CD4-positive, alpha-beta memory T cell (primary cell): ENCODE results near the gene LPAR3. TPM values are rescaled to one million over a fixed set of nuclear protein-coding genes. Genes with fewer than 3 reads are reported as not detected.

Source experiments
- CTCF ChIA-PET: fragments of 350-600 bp; sonication (Branson Sonifier 250); formaldehyde crosslinking; loops from one replicate; lab custom pipeline; 2021; ENCODE audit warnings: inconsistent platforms; ENCODE audit not compliant: partially characterized antibody; lab: Charles Lee
- POLR2A ChIA-PET: fragments of 350-600 bp; sonication (Branson Sonifier 250); formaldehyde crosslinking; loops from one replicate; lab custom pipeline; 2021; ENCODE audit not compliant: partially characterized antibody; lab: Charles Lee
- DNase-seq, 5 donors: peaks; one replicate each; pipeline versions ENCODE4 v3.0.0 to v3.0.0-alpha.2; 2020 to 2022; ENCODE audit warnings: mixed read lengths in 1 of 5
- H3K27ac ChIP-seq: one replicate; pipeline ENCODE4 v1.7.0; 2013; ENCODE audit warnings: low read depth, low read length
- H3K27me3 ChIP-seq: 2 replicates; pipeline ENCODE4 v1.7.0; 2013; ENCODE audit warnings: mild to moderate bottlenecking, low read length, moderate library complexity; ENCODE audit not compliant: insufficient read depth
- H3K36me3 ChIP-seq: 2 replicates; pipeline ENCODE4 v1.7.0; 2013; ENCODE audit warnings: mild to moderate bottlenecking, low read length, moderate library complexity; ENCODE audit not compliant: insufficient read depth
- H3K4me1 ChIP-seq: 2 replicates; pipeline ENCODE4 v1.7.0; 2013; ENCODE audit warnings: mild to moderate bottlenecking, low read length, moderate library complexity; ENCODE audit not compliant: insufficient read depth
- H3K4me3 ChIP-seq, 2 donors: one replicate each; pipeline ENCODE4 v1.7.0; 2013; ENCODE audit warnings: low read length in 2 of 2, mild to moderate bottlenecking in 1 of 2
- H3K9me3 ChIP-seq, 2 donors: one replicate each; pipeline ENCODE4 v1.7.0; 2013; ENCODE audit warnings: low read length in 2 of 2, control low read depth in 1 of 2; ENCODE audit not compliant: control insufficient read depth in 1 of 2
- H3K27ac Mint-ChIP-seq, 7 donors: one replicate each; pipeline ENCODE4 v1.8.0; 2020 to 2021; ENCODE audit warnings: mixed read lengths in 7 of 7, mild to moderate bottlenecking in 6 of 7, inconsistent platforms in 3 of 7, moderate library complexity in 3 of 7
- H3K27me3 Mint-ChIP-seq, 2 donors: one replicate each; pipeline ENCODE4 v1.8.0; 2020 to 2021; ENCODE audit warnings: mixed read lengths in 2 of 2
- H3K36me3 Mint-ChIP-seq, 2 donors: one replicate each; pipeline ENCODE4 v1.8.0; 2020 to 2021; ENCODE audit warnings: mixed read lengths in 2 of 2, inconsistent platforms in 1 of 2, mild to moderate bottlenecking in 1 of 2
- H3K4me1 Mint-ChIP-seq, 4 donors: one replicate each; pipeline ENCODE4 v1.8.0; 2020 to 2021; ENCODE audit warnings: mixed read lengths in 4 of 4, mild to moderate bottlenecking in 1 of 4
- H3K4me3 Mint-ChIP-seq, 8 donors: one replicate each; pipeline ENCODE4 v1.8.0; 2020 to 2021; ENCODE audit warnings: mixed read lengths in 8 of 8, mild to moderate bottlenecking in 7 of 8, moderate library complexity in 6 of 8, inconsistent platforms in 3 of 8
- H3K9me3 Mint-ChIP-seq, 8 donors: one replicate each; pipeline ENCODE4 v1.8.0; 2020 to 2021; ENCODE audit warnings: mixed read lengths in 8 of 8, mild to moderate bottlenecking in 5 of 8, inconsistent platforms in 3 of 8, moderate library complexity in 1 of 8
- intact Hi-C: fragments of 100-400 bp; cut with micrococcal nuclease; formaldehyde crosslinking; loops from one replicate; pipeline ENCODE4 v1.15.1; 2023
- polyA plus RNA-seq, 2 donors: library from polyadenylated mRNA; unstranded; fragments of 300-500 nt; fragmentation: Illumina TruSeq; gene quantifications; one replicate each; pipeline ENCODE4 v1.2.3, GENCODE V29; 2021
- total RNA-seq, 2 experiments: library from RNA; stranded (reverse); gene quantifications; one replicate each; pipeline ENCODE4 v1.2.3, GENCODE V29; 2021

Gene LPAR3
- total and polyA plus RNA-seq, 4 experiments from 2014 or later = 2.4 to 4.1 (median 3.1) TPM

DNA sequence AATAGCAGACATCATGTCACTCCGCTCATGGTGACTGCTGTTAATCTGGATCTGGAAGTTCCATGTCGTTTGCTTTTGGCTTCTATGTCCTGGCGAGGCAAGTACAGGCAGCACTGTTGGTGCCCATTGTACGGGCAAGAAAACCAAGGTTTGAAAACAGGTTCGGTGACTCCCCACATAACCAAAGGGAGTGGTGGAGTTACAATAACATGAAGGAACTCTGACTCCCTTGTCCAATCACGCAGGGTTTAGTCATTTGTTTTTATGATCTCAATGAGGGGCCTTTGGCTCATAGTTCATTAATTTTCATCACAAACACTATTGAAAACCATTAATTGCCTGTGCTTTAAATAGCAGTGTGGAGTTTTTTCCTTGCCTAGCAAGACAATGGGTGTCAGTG is 119.8 kb downstream of the LPAR3 start:
- peaks cover 0 to 5% (median under 1%) of the 10 kb centered on the region in 4 donors for H3K4me1 Mint-ChIP-seq
- no peak overlapping the region for H3K4me3 Mint-ChIP-seq
- H3K27ac Mint-ChIP-seq = peak overlapping the region in 1 of 7 donors; percentile 16
- CTCF ChIA-PET = interaction anchor here (0.7 to 4.3 kb wide), 16 partner anchors 11 to 868 kb away, joined by 3 to 56 read pairs (median 7); partner anchors contain the start of gene PRKACB
- no peaks in the 10 kb centered on the region for H3K4me1 ChIP-seq
- H3K27ac ChIP-seq = no peak overlapping the region
- H3K27me3 Mint-ChIP-seq = peaks cover 7% of the 10 kb centered on the region in 2 donors
- H3K36me3 Mint-ChIP-seq = no peaks in the 10 kb centered on the region
- H3K9me3 ChIP-seq = no peaks in the 10 kb centered on the region
- H3K27me3 ChIP-seq = no peaks in the 10 kb centered on the region
- no peak overlapping the region for H3K4me3 ChIP-seq
- DNase-seq = no peak
- no peaks in the 10 kb centered on the region for H3K36me3 ChIP-seq
- peaks cover 0 to 2% (median 0%) of the 10 kb centered on the region in 8 donors for H3K9me3 Mint-ChIP-seq
- POLR2A ChIA-PET = no interaction called here
- intact Hi-C loops = no loop called here

DNA sequence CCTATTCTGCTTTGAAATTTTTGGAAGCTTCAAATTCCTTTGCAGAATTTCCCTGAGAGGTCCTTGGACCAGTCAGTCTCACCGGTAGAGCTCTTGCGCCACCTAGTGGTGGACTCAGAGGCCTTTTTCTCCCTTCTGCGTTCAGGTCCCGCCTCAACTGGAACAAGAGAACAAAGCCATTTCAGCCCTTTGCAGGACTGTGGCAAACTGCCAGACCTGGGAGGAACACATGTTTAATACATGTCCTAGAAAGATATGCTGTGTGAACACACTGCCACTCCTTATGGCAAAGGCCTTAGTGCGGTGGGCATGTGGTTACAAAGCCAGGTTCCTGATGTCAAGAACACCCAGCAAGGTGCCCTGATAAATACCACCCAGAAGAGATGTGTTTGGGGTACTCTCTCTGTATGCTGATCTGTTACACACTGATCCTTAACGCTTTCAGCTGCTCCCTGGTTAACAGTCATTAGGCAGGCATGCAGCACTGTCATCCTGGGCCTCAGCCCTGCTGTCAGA is 120.5 kb downstream of the LPAR3 start:
- no peak overlapping the region for H3K4me3 ChIP-seq
- peak; percentile 52 to 66 (median 64) for DNase-seq
- ChIA-PET POLR2A (interaction anchor here (1.1 to 1.2 kb wide), 2 partner anchors 10 to 631 kb away, joined by 3 to 4 read pairs; no protein-coding TSS in a partner anchor), CTCF (interaction anchor here (0.7 to 4.3 kb wide), 48 partner anchors 9 to 870 kb away, joined by 3 to 56 read pairs (median 4); partner anchors contain the start of gene PRKACB)
- no peak overlapping the region for H3K27ac ChIP-seq
- Mint-ChIP-seq H3K9me3 (peaks cover 0 to 2% (median 0%) of the 10 kb centered on the region in 8 donors), H3K4me3 (no peak overlapping the region), H3K27me3 (peaks cover 7 to 10% of the 10 kb centered on the region in 2 donors), H3K36me3 (no peaks in the 10 kb centered on the region), H3K27ac (peak overlapping the region in 1 of 7 donors; percentile 15), H3K4me1 (peaks cover 0 to 5% (median under 1%) of the 10 kb centered on the region in 4 donors)
- no peaks in the 10 kb centered on the region for H3K4me1 ChIP-seq
- no peaks in the 10 kb centered on the region for H3K36me3 ChIP-seq
- no peaks in the 10 kb centered on the region for H3K9me3 ChIP-seq
- no peaks in the 10 kb centered on the region for H3K27me3 ChIP-seq
- intact Hi-C loops = loop anchor here (1.0 kb wide), 5 partner anchors 164 to 867 kb away; no protein-coding TSS in a partner anchor

DNA sequence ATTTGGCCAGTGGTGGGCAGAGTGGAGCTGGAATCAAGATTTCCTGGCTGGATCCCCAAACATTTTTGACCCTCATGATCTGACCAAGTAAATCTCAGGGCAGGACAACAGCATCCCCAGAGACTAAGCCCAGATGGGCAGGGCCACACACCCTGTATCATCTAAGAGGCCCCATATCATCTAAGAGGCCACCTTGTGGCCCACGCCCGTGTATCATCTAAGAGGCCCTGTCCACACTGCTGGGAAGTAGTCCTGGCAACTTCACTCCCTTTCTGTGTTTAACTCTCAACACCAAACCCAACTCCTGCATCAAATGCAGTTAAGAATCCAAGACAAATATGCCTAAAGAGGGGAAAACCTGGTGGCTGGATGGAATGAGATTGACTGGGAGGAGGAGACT is 121.1 kb downstream of the LPAR3 start:
- POLR2A ChIA-PET = interaction anchor here (1.1 to 1.2 kb wide), 2 partner anchors 10 to 630 kb away, joined by 3 to 4 read pairs; no protein-coding TSS in a partner anchor
- CTCF ChIA-PET = interaction anchor here (0.7 to 4.3 kb wide), 45 partner anchors 8 to 870 kb away, joined by 3 to 56 read pairs (median 4); partner anchors contain the start of gene PRKACB
- H3K27ac ChIP-seq = no peak overlapping the region
- no peaks in the 10 kb centered on the region for H3K4me1 ChIP-seq
- no peak overlapping the region for H3K4me3 ChIP-seq
- H3K36me3 Mint-ChIP-seq = no peaks in the 10 kb centered on the region
- peaks cover 0 to 2% (median 0%) of the 10 kb centered on the region in 8 donors for H3K9me3 Mint-ChIP-seq
- peaks cover 0 to 5% (median under 1%) of the 10 kb centered on the region in 4 donors for H3K4me1 Mint-ChIP-seq
- H3K27me3 ChIP-seq = no peaks in the 10 kb centered on the region
- no peak for DNase-seq
- H3K27me3 Mint-ChIP-seq = peaks cover 7 to 10% of the 10 kb centered on the region in 2 donors
- intact Hi-C loops = loop anchor here (1.0 kb wide), 5 partner anchors 164 to 867 kb away; no protein-coding TSS in a partner anchor
- no peaks in the 10 kb centered on the region for H3K9me3 ChIP-seq
- no peak overlapping the region for H3K4me3 Mint-ChIP-seq
- no peak overlapping the region for H3K27ac Mint-ChIP-seq
- no peaks in the 10 kb centered on the region for H3K36me3 ChIP-seq

DNA sequence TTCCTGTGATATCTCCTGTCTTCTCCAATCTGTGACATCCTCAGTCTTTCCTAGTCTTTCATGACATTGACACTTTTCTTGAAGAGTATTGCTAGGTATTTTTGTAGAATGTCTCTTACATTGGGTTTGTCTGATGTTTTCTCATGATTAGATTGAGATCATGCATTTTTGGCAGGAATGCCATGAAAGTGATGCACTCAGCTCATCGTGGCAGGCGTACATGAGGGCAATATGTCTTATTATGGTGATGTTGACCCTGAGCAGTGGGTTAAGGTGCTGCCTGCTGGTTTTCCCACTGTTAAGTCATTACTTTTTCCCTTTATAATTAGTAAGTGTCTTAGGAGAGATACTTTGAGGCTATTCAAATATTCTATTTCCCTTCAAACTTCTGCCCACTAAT is 122.5 kb downstream of the LPAR3 start:
- Histone ChIP-seq H3K36me3 (no peaks in the 10 kb centered on the region), H3K27me3 (no peaks in the 10 kb centered on the region), H3K9me3 (no peaks in the 10 kb centered on the region), H3K4me3 (no peak overlapping the region), H3K27ac (no peak overlapping the region), H3K4me1 (no peaks in the 10 kb centered on the region)
- no peaks in the 10 kb centered on the region for H3K36me3 Mint-ChIP-seq
- ChIA-PET POLR2A (no interaction called here), CTCF (interaction anchor here (1.3 to 4.3 kb wide), 6 partner anchors 11 to 629 kb away, joined by 3 to 39 read pairs (median 7); partner anchors contain the start of gene PRKACB)
- H3K27ac Mint-ChIP-seq = no peak overlapping the region
- H3K4me3 Mint-ChIP-seq = no peak overlapping the region
- peaks cover 0 to 5% (median under 1%) of the 10 kb centered on the region in 4 donors for H3K4me1 Mint-ChIP-seq
- DNase-seq = no peak
- H3K27me3 Mint-ChIP-seq = peaks cover 7 to 13% of the 10 kb centered on the region in 2 donors
- intact Hi-C loops = no loop called here
- H3K9me3 Mint-ChIP-seq = peaks cover 0 to 2% (median 0%) of the 10 kb centered on the region in 8 donors

DNA sequence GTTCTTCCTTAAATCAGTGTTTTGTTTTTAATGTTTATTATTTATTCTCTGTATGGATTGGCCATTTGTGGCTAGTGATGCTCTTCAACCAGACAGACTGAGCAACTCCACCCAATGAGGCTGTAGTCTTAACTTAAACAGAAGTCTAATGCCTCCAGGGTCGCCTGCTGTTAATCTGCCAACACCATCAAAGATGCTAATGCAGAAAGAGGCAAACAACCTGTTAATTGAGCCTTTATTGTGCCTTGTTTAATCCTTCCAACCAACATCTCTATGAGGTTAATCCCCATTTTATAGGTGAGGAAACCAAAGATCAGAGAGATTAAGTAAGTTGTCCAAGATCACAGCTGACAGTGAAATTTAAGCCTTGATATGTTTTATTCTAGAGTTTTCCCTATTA is 123.4 kb downstream of the LPAR3 start:
- Histone ChIP-seq H3K4me3 (no peak overlapping the region), H3K4me1 (no peaks in the 10 kb centered on the region), H3K27me3 (peaks cover 5% of the 10 kb centered on the region), H3K36me3 (no peaks in the 10 kb centered on the region), H3K9me3 (no peaks in the 10 kb centered on the region), H3K27ac (no peak overlapping the region)
- peaks cover 12 to 18% of the 10 kb centered on the region in 2 donors for H3K27me3 Mint-ChIP-seq
- H3K9me3 Mint-ChIP-seq = peaks cover 0 to 2% (median 0%) of the 10 kb centered on the region in 8 donors
- no peak overlapping the region for H3K27ac Mint-ChIP-seq
- peaks cover 0 to 5% (median under 1%) of the 10 kb centered on the region in 4 donors for H3K4me1 Mint-ChIP-seq
- no peaks in the 10 kb centered on the region for H3K36me3 Mint-ChIP-seq
- intact Hi-C loops = no loop called here
- DNase-seq = no peak
- CTCF ChIA-PET = interaction anchor here (1.3 to 2.5 kb wide), 4 partner anchors 13 to 628 kb away, joined by 3 to 8 read pairs (median 5); no protein-coding TSS in a partner anchor
- no peak overlapping the region for H3K4me3 Mint-ChIP-seq
- POLR2A ChIA-PET = no interaction called here

DNA sequence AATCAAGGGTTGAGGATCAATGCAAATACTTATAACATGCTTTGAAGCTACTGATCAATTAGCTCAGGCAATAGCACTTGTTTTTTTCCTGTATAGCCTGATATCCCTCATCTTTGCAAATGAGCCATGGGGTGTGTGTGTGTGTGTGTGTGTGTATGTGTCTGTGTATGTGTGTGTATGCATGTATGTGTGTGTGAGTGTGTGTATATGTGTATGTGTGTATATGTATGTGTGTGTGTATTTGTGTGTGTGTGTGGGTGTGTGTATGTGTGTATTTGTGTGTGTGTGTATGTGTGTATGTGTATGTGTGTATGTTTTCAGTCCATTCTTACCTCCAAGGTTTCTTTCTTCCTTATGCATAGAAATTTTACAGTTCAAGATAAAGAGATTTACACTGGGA is 124.4 kb downstream of the LPAR3 start:
- no peak overlapping the region for H3K27ac ChIP-seq
- H3K9me3 ChIP-seq = no peaks in the 10 kb centered on the region
- Mint-ChIP-seq H3K4me1 (peaks cover 0 to 5% (median under 1%) of the 10 kb centered on the region in 4 donors), H3K27ac (no peak overlapping the region), H3K9me3 (peaks cover 0 to 2% (median 0%) of the 10 kb centered on the region in 8 donors), H3K36me3 (no peaks in the 10 kb centered on the region), H3K27me3 (peaks cover 14 to 18% of the 10 kb centered on the region in 2 donors), H3K4me3 (no peak overlapping the region)
- peaks cover 5% of the 10 kb centered on the region for H3K27me3 ChIP-seq
- CTCF ChIA-PET = interaction anchor here (1.9 to 3.4 kb wide), 4 partner anchors 9 to 167 kb away, joined by 6 to 15 read pairs (median 8); no protein-coding TSS in a partner anchor
- POLR2A ChIA-PET = no interaction called here
- no peak overlapping the region for H3K4me3 ChIP-seq
- no peaks in the 10 kb centered on the region for H3K4me1 ChIP-seq
- no peak for DNase-seq
- H3K36me3 ChIP-seq = no peaks in the 10 kb centered on the region
- intact Hi-C loops = no loop called here
